Lung (tissue), 12 donors: ENCODE data around the gene COLEC11. TPM values are rescaled to one million over a fixed set of nuclear protein-coding genes. Genes with fewer than 3 reads are reported as not detected.
"Not testable (repeated sequence)": the region's sequence is repeated elsewhere in the genome, so short reads cannot be mapped to it uniquely, and the experiment has no call there.

Experiments
- ATAC-seq: fragments of 200-7000 bp; cut with Tn5 transposase; one replicate; pipeline ENCODE4 v1.9.1; 2020; ENCODE audit warnings: moderate number of reproducible peaks; ENCODE audit not compliant: insufficient read depth, low FRiP score
- DNase-seq, 3 donors: peaks; one replicate each; pipeline ENCODE4 v3.0.0-alpha.2; 2013 to 2017
- H3K27ac ChIP-seq, 2 donors: one replicate each; pipeline ENCODE4 v1.5.1; 2013; ENCODE audit warnings: mild to moderate bottlenecking in 2 of 2, moderate library complexity in 2 of 2, control low read depth in 1 of 2, inconsistent platforms in 1 of 2, low read depth in 1 of 2, low read length in 1 of 2
- H3K27me3 ChIP-seq, 3 donors: one replicate each; pipeline ENCODE4 v1.5.1; 2013; ENCODE audit warnings: low read length in 2 of 3; ENCODE audit not compliant: control insufficient read depth in 3 of 3, insufficient read depth in 3 of 3
- H3K36me3 ChIP-seq, 4 donors: one replicate each; pipeline ENCODE4 v1.5.1; 2013; ENCODE audit warnings: low read length in 4 of 4, mild to moderate bottlenecking in 1 of 4, moderate library complexity in 1 of 4; ENCODE audit not compliant: control insufficient read depth in 4 of 4, insufficient read depth in 4 of 4
- H3K4me1 ChIP-seq, 5 donors: one replicate each; pipeline ENCODE4 v1.5.1; 2013; ENCODE audit warnings: low read length in 5 of 5, mild to moderate bottlenecking in 2 of 5, moderate library complexity in 1 of 5; ENCODE audit not compliant: control insufficient read depth in 5 of 5, insufficient read depth in 5 of 5
- H3K4me3 ChIP-seq: one replicate; pipeline ENCODE4 v1.5.1; 2013; ENCODE audit warnings: mild to moderate bottlenecking, control low read depth, moderate library complexity
- H3K9ac ChIP-seq, 2 donors: one replicate each; pipeline ENCODE4 v1.5.1; 2013; ENCODE audit warnings: low read length in 2 of 2, control low read depth in 1 of 2; ENCODE audit not compliant: insufficient read depth in 1 of 2
- H3K9me3 ChIP-seq, 4 donors: one replicate each; pipeline ENCODE4 v1.5.1; 2013; ENCODE audit warnings: low read length in 3 of 4, mild to moderate bottlenecking in 1 of 4, moderate library complexity in 1 of 4; ENCODE audit not compliant: control insufficient read depth in 4 of 4, insufficient read depth in 3 of 4
- CTCF ChIP-seq: IDR thresholded peaks from 2 replicates; pipeline ENCODE4 v1.5.1; 2012; ENCODE audit warnings: mild to moderate bottlenecking; ENCODE audit errors: control extremely low read depth, extremely low read depth
- WGBS, 2 donors: extraction: QIAGEN DNeasy Blood & Tissue Kit; methylation state at CpG; one replicate each; pipeline ENCODE4 v1.1.7; 2013; 5-methylcytosine and 5-hydroxymethylcytosine counted together
- polyA plus RNA-seq, 2 donors: library from polyadenylated mRNA; stranded (reverse); fragments of 200-250 nt; gene quantifications; one replicate each; pipeline ENCODE4 v1.2.1, GENCODE V29; 2013
- total RNA-seq, 2 donors: library from RNA; depleted of rRNA in 1 of 2; stranded (reverse); fragments of >200 nt in 1 of 2; gene quantifications; one replicate each; pipeline ENCODE4 v1.2.1, GENCODE V29; 2014 to 2021
- donor health status: control.
- donor health status: control.
- donor health status: Bipolar disorder and iron deficiency.
- donor health status: healthy.
- donor health status: DM: yes; HTN: yes; CAD: no.

Gene COLEC11
- total and polyA plus RNA-seq, 4 donors: 0.71 to 3.7 (median 1.9) TPM

- no peak for TF ChIP-seq CTCF
- no peak for DNase-seq
- WGBS, 2 donors: 90 to 91% methylated on average over 11 of the region's 11 CpGs
- Histone ChIP-seq H3K36me3 (no peaks in the 10 kb centered on the region), H3K4me3 (no peak overlapping the region), H3K9me3 (no peaks in the 10 kb centered on the region), H3K27me3 (no peaks in the 10 kb centered on the region), H3K27ac (no peak overlapping the region), H3K9ac (no peak overlapping the region), H3K4me1 (peaks cover 0 to 8% (median 3%) of the 10 kb centered on the region in 5 donors)
- no peak for ATAC-seq
These were observed 39.2 kb downstream of the COLEC11 start for GRCh38 chr2:3633982-3634595.

- no peaks in the 10 kb centered on the region for H3K9me3 ChIP-seq
- 85 to 92% methylated on average over 12 of the region's 12 CpGs for WGBS, 2 donors
- no peak overlapping the region for H3K9ac ChIP-seq
- H3K4me1 ChIP-seq: peaks cover 0 to 8% (median 3%) of the 10 kb centered on the region in 5 donors
- no peaks in the 10 kb centered on the region for H3K36me3 ChIP-seq
- no peak for ATAC-seq
- no peak overlapping the region for H3K4me3 ChIP-seq
- no peak overlapping the region for H3K27ac ChIP-seq
- peak in 1 of 3 donors; percentile 7 for DNase-seq
- H3K27me3 ChIP-seq: no peaks in the 10 kb centered on the region
- TF ChIP-seq CTCF: no peak
These were observed 39.7 kb downstream of the COLEC11 start for GRCh38 chr2:3634596-3635121.

DNA sequence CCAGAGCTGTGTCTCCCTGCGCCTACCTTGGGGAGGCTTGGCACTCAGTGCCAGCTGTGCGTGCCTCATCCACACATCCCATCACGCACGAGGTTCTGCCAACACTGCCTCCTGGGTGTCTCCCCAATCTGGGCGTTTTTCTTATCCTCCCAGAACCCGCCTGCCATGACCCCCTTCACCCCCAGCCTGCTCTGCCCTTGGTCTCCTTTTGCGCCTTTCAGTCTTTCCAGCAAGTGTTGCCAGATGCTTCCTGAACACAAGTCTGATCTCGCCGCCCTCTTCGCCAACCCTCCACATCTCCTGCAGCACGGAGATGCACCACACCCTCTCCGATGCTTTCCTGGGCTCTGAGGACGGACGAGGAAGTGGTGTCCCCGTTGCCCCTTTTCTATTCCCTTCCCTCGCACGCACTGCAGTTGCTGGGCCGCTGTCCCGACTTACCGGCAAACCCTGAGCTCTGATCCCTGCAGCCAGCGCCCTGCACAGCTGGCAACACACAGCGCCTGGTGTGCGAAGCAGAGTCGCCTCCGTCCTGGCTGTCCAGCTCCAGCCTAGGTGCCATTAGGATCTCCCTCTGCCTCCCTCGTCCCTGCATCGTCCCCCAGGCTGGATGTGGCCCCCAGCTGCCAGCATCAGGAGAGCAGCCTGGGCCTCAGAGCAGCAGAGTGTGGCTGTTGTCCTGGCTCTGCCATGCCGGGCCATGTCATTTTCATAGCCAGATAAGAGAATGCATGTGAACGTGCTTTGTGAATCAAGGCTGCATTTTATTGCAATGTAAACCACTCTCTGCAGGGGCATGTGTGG lies 40.5 kb downstream of the COLEC11 start:
- Histone ChIP-seq H3K9me3 (no peaks in the 10 kb centered on the region), H3K36me3 (no peaks in the 10 kb centered on the region), H3K4me1 (peaks cover 0 to 8% (median 0%) of the 10 kb centered on the region in 5 donors), H3K9ac (no peak overlapping the region), H3K27me3 (no peaks in the 10 kb centered on the region), H3K27ac (no peak overlapping the region), H3K4me3 (no peak overlapping the region)
- WGBS, 2 donors: 83 to 86% methylated on average over 29 of the region's 29 CpGs
- ATAC-seq (no peak), DNase-seq (peak in 1 of 3 donors; percentile 10)
- TF ChIP-seq CTCF: no peak

GRCh38 chr2:3635975-3636327 lies 41.0 kb downstream of the COLEC11 start:
- not testable (repeated sequence) for H3K36me3 ChIP-seq, H3K9me3 ChIP-seq, H3K9ac ChIP-seq, H3K27ac ChIP-seq, ATAC-seq, H3K27me3 ChIP-seq, H3K4me3 ChIP-seq, H3K4me1 ChIP-seq, DNase-seq
- 93 to 95% methylated on average over 16 of the region's 16 CpGs for WGBS, 2 donors
